Natural killer cell (primary cell): Measurements from ENCODE around the gene PAQR8. TPM values are rescaled to one million over a fixed set of nuclear protein-coding genes. Genes with fewer than 3 reads are reported as not detected.

Experiments used
- ATAC-seq, 3 donors: fragments of 150-1000 bp in 2 of 3; fragments of 200-7000 bp in 1 of 3; cut with Tn5 transposase; 1 replicate in 1 of 3; 2 replicates in 2 of 3; pipeline ENCODE4 v1.10.0; 2021; ENCODE audit warnings: mild to moderate bottlenecking in 2 of 3, moderate library complexity in 2 of 3
- DNase-seq, 2 donors: peaks; one replicate each; pipeline versions ENCODE4 v3.0.0 to v3.0.0-alpha.2; 2013 to 2021; ENCODE audit warnings: mixed read lengths in 1 of 2
- H3K27ac ChIP-seq: one replicate; pipeline ENCODE4 v1.5.1; 2013; ENCODE audit warnings: mild to moderate bottlenecking, low read length
- H3K27me3 ChIP-seq: one replicate; pipeline ENCODE4 v1.6.1; 2013; ENCODE audit warnings: low read length; ENCODE audit not compliant: control insufficient read depth, insufficient read depth
- H3K36me3 ChIP-seq: one replicate; pipeline ENCODE4 v1.6.1; 2013; ENCODE audit warnings: low read length; ENCODE audit not compliant: control insufficient read depth, insufficient read depth
- H3K4me1 ChIP-seq: one replicate; pipeline ENCODE4 v1.6.1; 2013; ENCODE audit warnings: low read length; ENCODE audit not compliant: control insufficient read depth, insufficient read depth
- H3K4me3 ChIP-seq: one replicate; pipeline ENCODE4 v1.5.1; 2013; ENCODE audit warnings: low read length
- H3K9me3 ChIP-seq: one replicate; pipeline ENCODE4 v1.6.1; 2013; ENCODE audit warnings: low read length; ENCODE audit not compliant: control insufficient read depth, insufficient read depth
- H3K27ac Mint-ChIP-seq, 2 donors: one replicate each; pipeline ENCODE4 v1.8.0; 2022; ENCODE audit warnings: mild to moderate bottlenecking in 2 of 2, mixed read lengths in 2 of 2, moderate library complexity in 1 of 2
- H3K27me3 Mint-ChIP-seq, 2 donors: one replicate each; pipeline ENCODE4 v1.8.0; 2022; ENCODE audit warnings: low read depth in 2 of 2, mixed read lengths in 2 of 2
- H3K36me3 Mint-ChIP-seq: one replicate; pipeline ENCODE4 v1.8.0; 2022; ENCODE audit warnings: mixed read lengths
- H3K4me1 Mint-ChIP-seq, 2 donors: one replicate each; pipeline ENCODE4 v1.8.0; 2022; ENCODE audit warnings: mixed read lengths in 2 of 2
- H3K4me3 Mint-ChIP-seq: one replicate; pipeline ENCODE4 v1.8.0; 2022; ENCODE audit warnings: mild to moderate bottlenecking, moderate library complexity, mixed read lengths
- H3K9me3 Mint-ChIP-seq, 2 donors: one replicate each; pipeline ENCODE4 v1.8.0; 2022; ENCODE audit warnings: mixed read lengths in 2 of 2
- CTCF ChIP-seq: fragments of 200-600 bp; IDR thresholded peaks from one replicate; pipeline ENCODE4 v1.8.0; 2022; ENCODE audit warnings: antibody characterized with exemption
- WGBS: methylation state at CpG from one replicate; pipeline ENCODE4 v1.1.7; 2013; ENCODE audit warnings: missing lambda C conversion rate; ENCODE audit not compliant: insufficient coverage; 5-methylcytosine and 5-hydroxymethylcytosine counted together
- intact Hi-C: fragments of 100-400 bp; cut with micrococcal nuclease; formaldehyde crosslinking; loops from one replicate; pipeline ENCODE4 v1.14.2; 2022
- total RNA-seq, 4 donors: library from RNA; stranded (reverse); fragments of 120-200 nt in 1 of 4; gene quantifications; one replicate each; pipeline versions ENCODE4 v1.2.3 to v1.2.4, GENCODE V29; 2013 to 2022

Gene PAQR8
- total RNA-seq, 3 donors from 2014 or later (not counting 1 experiment from before 2014, with no cell fraction given), result 2.4 to 5.0 (median 4.6) TPM

GRCh38 chr6:52361414-52361944 is 472 bp upstream of the PAQR8 start:
- Histone ChIP-seq H3K4me1 (peaks cover 15% of the 10 kb centered on the region), H3K4me3 (peak overlapping the region; percentile 59), H3K27me3 (no peaks in the 10 kb centered on the region), H3K27ac (peak overlapping the region; percentile 94), H3K9me3 (no peaks in the 10 kb centered on the region), H3K36me3 (no peaks in the 10 kb centered on the region)
- peak; percentile 63 to 74 (median 67) for ATAC-seq
- no peaks in the 10 kb centered on the region for H3K9me3 Mint-ChIP-seq
- H3K27me3 Mint-ChIP-seq, result no peaks in the 10 kb centered on the region
- H3K27ac Mint-ChIP-seq, result peak overlapping the region; percentile 92
- no peak for TF ChIP-seq CTCF
- H3K4me3 Mint-ChIP-seq, result peak overlapping the region; percentile 90
- peaks cover 26 to 31% of the 10 kb centered on the region in 2 donors for H3K4me1 Mint-ChIP-seq
- intact Hi-C loops, result loop anchor here (2.0 kb wide), 1 partner anchor 29 kb away; no protein-coding TSS in a partner anchor
- peak; percentile 35 to 65 for DNase-seq
- H3K36me3 Mint-ChIP-seq, result no peaks in the 10 kb centered on the region
- WGBS, result 25% methylated on average over 18 of the region's 18 CpGs

- H3K27me3 ChIP-seq, result no peaks in the 10 kb centered on the region
- Mint-ChIP-seq H3K9me3 (no peaks in the 10 kb centered on the region), H3K4me3 (peak overlapping the region; percentile 96), H3K36me3 (no peaks in the 10 kb centered on the region), H3K4me1 (peaks cover 30 to 37% of the 10 kb centered on the region in 2 donors), H3K27me3 (no peaks in the 10 kb centered on the region), H3K27ac (peak overlapping the region; percentile 92)
- H3K36me3 ChIP-seq, result no peaks in the 10 kb centered on the region
- peak overlapping the region; percentile 85 for H3K27ac ChIP-seq
- ATAC-seq, result peak; percentile 36 to 52 (median 44)
- peak overlapping the region; percentile 98 for H3K4me3 ChIP-seq
- intact Hi-C loops, result loop anchor here (1.0 to 2.0 kb wide), 2 partner anchors 58 to 78 kb away; partner anchors contain the start of genes EFHC1 and MCM3
- no peaks in the 10 kb centered on the region for H3K9me3 ChIP-seq
- TF ChIP-seq CTCF, result no peak
- H3K4me1 ChIP-seq, result peaks cover 15% of the 10 kb centered on the region
- DNase-seq, result peak; percentile 33 to 73
- WGBS, result under 1% methylated on average over 57 of the region's 57 CpGs
Measured at GRCh38 chr6:52362443-52363227, 684 bp downstream of the PAQR8 start.

GRCh38 chr6:52363228-52363867 is 1.4 kb downstream of the PAQR8 start:
- Mint-ChIP-seq H3K27ac (peak overlapping the region; percentile 92), H3K36me3 (no peaks in the 10 kb centered on the region), H3K4me1 (peaks cover 36 to 43% of the 10 kb centered on the region in 2 donors), H3K27me3 (no peaks in the 10 kb centered on the region), H3K4me3 (peak overlapping the region; percentile 96), H3K9me3 (no peaks in the 10 kb centered on the region)
- no peak for TF ChIP-seq CTCF
- peak overlapping the region; percentile 98 for H3K4me3 ChIP-seq
- WGBS, result 61% methylated on average over 8 of the region's 8 CpGs
- H3K27me3 ChIP-seq, result no peaks in the 10 kb centered on the region
- DNase-seq (peak in 1 of 2 donors; percentile 19), ATAC-seq (no peak)
- H3K4me1 ChIP-seq, result peaks cover 15% of the 10 kb centered on the region
- H3K27ac ChIP-seq, result no peak overlapping the region
- no peaks in the 10 kb centered on the region for H3K9me3 ChIP-seq
- intact Hi-C loops, result loop anchor here (2.0 kb wide), 1 partner anchor 79 kb away; the partner anchor contains the start of gene MCM3
- H3K36me3 ChIP-seq, result no peaks in the 10 kb centered on the region
